B cell (primary cell): Measurements from ENCODE around the gene FGA. TPM values are rescaled to one million over a fixed set of nuclear protein-coding genes. Genes with fewer than 3 reads are reported as not detected.
"Not testable (repeated sequence)": the region's sequence is repeated elsewhere in the genome, so short reads cannot be mapped to it uniquely, and the experiment has no call there.

Source experiments
- ATAC-seq: fragments of 200-7000 bp; cut with Tn5 transposase; one replicate; pipeline ENCODE4 v1.10.0; 2021; ENCODE audit warnings: low read depth, mild to moderate bottlenecking, moderate number of reproducible peaks, moderate library complexity
- CTCF ChIA-PET: fragments of 350-600 bp; sonication (Branson Sonifier 250); formaldehyde crosslinking; loops from one replicate; lab custom pipeline; 2021; ENCODE audit warnings: antibody characterized with exemption, inconsistent platforms; lab: Charles Lee
- POLR2A ChIA-PET: fragments of 350-600 bp; sonication (Branson Sonifier 250); formaldehyde crosslinking; loops from one replicate; lab custom pipeline; 2021; ENCODE audit warnings: antibody characterized with exemption; lab: Charles Lee
- DNase-seq: peaks from one replicate; pipeline ENCODE4 v3.0.0; 2013
- H2AFZ ChIP-seq: 2 replicates; pipeline ENCODE4 v1.6.1; 2012; ENCODE audit warnings: mild to moderate bottlenecking, low read depth, low read length; ENCODE audit not compliant: insufficient read depth, poor library complexity, severe bottlenecking
- H3K27ac ChIP-seq, 2 donors: 1 replicate in 1 of 2; 2 replicates in 1 of 2; pipeline ENCODE4 v1.5.1; 2012 to 2013; ENCODE audit warnings: low read length in 2 of 2, mild to moderate bottlenecking in 2 of 2, moderate library complexity in 1 of 2
- H3K27me3 ChIP-seq, 4 experiments: fragments of 200-600 bp in 1 of 4; sonication (generic) in 1 of 4; replicated peaks in 1 of 4; 1 replicate in 2 of 4; 2 replicates in 2 of 4; pipeline versions ENCODE4 v1.6.1 to v1.7.0; 2013 to 2016; ENCODE audit warnings: low read length in 3 of 4, mild to moderate bottlenecking in 2 of 4, mixed read lengths in 1 of 4, moderate library complexity in 1 of 4; ENCODE audit not compliant: insufficient read depth in 4 of 4, control insufficient read depth in 3 of 4; ENCODE audit errors: control extremely low read depth in 1 of 4
- H3K36me3 ChIP-seq, 2 experiments: replicated peaks in 1 of 2; 1 replicate in 1 of 2; 2 replicates in 1 of 2; pipeline versions ENCODE4 v1.6.1 to v1.7.1; 2013; ENCODE audit warnings: low read length in 1 of 2; ENCODE audit not compliant: insufficient read depth in 2 of 2, control insufficient read depth in 1 of 2; ENCODE audit errors: control extremely low read depth in 1 of 2, extremely low read depth in 1 of 2
- H3K4me1 ChIP-seq, 2 donors: fragments of 200-600 bp in 1 of 2; sonication (generic) in 1 of 2; 1 replicate in 1 of 2; 2 replicates in 1 of 2; pipeline versions ENCODE4 v1.5.1 to v1.6.1; 2013 to 2017; ENCODE audit warnings: low read length in 2 of 2; ENCODE audit not compliant: control insufficient read depth in 2 of 2, insufficient read depth in 2 of 2
- H3K4me2 ChIP-seq: replicated peaks from 2 replicates; pipeline ENCODE3; 2012; ENCODE audit warnings: mild to moderate bottlenecking, low read depth, low read length; ENCODE audit not compliant: poor library complexity, severe bottlenecking
- H3K4me3 ChIP-seq, 5 experiments: fragments of 200-600 bp in 1 of 5; sonication (generic) in 1 of 5; 1 replicate in 3 of 5; 2 replicates in 2 of 5; pipeline versions ENCODE4 v1.5.1 to v1.7.0; 2011 to 2016; ENCODE audit warnings: low read length in 4 of 5, mild to moderate bottlenecking in 4 of 5, low read depth in 2 of 5, control low read depth in 1 of 5, moderate library complexity in 1 of 5; ENCODE audit not compliant: insufficient read depth in 1 of 5; ENCODE audit errors: control extremely low read depth in 1 of 5, extremely low read depth in 1 of 5
- H3K79me2 ChIP-seq: fragments of 200-600 bp; sonication (generic); one replicate; pipeline ENCODE4 v1.6.0; 2016; ENCODE audit warnings: low read length; ENCODE audit not compliant: control insufficient read depth, insufficient read depth
- H3K9ac ChIP-seq: fragments of 200-600 bp; sonication (generic); 2 replicates; pipeline ENCODE4 v1.6.1; 2017; ENCODE audit warnings: mild to moderate bottlenecking, low read length, moderate library complexity
- H3K9me3 ChIP-seq, 3 donors: one replicate each; pipeline versions ENCODE4 v1.6.1 to v1.7.1; 2013; ENCODE audit warnings: low read length in 2 of 3; ENCODE audit not compliant: control insufficient read depth in 2 of 3, insufficient read depth in 1 of 3; ENCODE audit errors: control extremely low read depth in 1 of 3
- H4K20me1 ChIP-seq: 2 replicates; pipeline ENCODE4 v1.6.0; 2012; ENCODE audit warnings: mild to moderate bottlenecking, low read length; ENCODE audit not compliant: insufficient read depth, control insufficient read depth, poor library complexity, severe bottlenecking
- H3K27ac Mint-ChIP-seq: one replicate; pipeline ENCODE4 v1.8.0; 2021; ENCODE audit warnings: mixed read lengths
- H3K27me3 Mint-ChIP-seq: one replicate; pipeline ENCODE4 v1.8.0; 2021; ENCODE audit warnings: mixed read lengths
- H3K4me1 Mint-ChIP-seq: one replicate; pipeline ENCODE4 v1.8.0; 2021; ENCODE audit warnings: mixed read lengths
- H3K4me3 Mint-ChIP-seq: one replicate; pipeline ENCODE4 v1.8.0; 2021; ENCODE audit warnings: mixed read lengths
- H3K9me3 Mint-ChIP-seq: one replicate; pipeline ENCODE4 v1.8.0; 2022; ENCODE audit warnings: mixed read lengths; ENCODE audit not compliant: insufficient read depth
- CTCF ChIP-seq: fragments of 200-600 bp; IDR thresholded peaks from one replicate; pipeline ENCODE4 v1.8.0; 2022; ENCODE audit warnings: antibody characterized with exemption, mild to moderate bottlenecking
- EZH2 ChIP-seq: IDR thresholded peaks from 2 replicates; pipeline ENCODE4 v1.6.1; 2012; ENCODE audit warnings: borderline replicate concordance, low read depth, mild to moderate bottlenecking, moderate library complexity, low read length; ENCODE audit not compliant: insufficient read depth, poor library complexity, severe bottlenecking
- WGBS: methylation state at CpG from one replicate; pipeline ENCODE4 v1.1.5; 2013; ENCODE audit warnings: missing lambda C conversion rate; ENCODE audit not compliant: insufficient coverage; 5-methylcytosine and 5-hydroxymethylcytosine counted together
- intact Hi-C: fragments of 100-400 bp; cut with micrococcal nuclease; formaldehyde crosslinking; loops from one replicate; pipeline ENCODE4 v1.10.0; 2022
- polyA plus RNA-seq: library from polyadenylated mRNA; depleted of rRNA; stranded (reverse); fragments of >200 nt; gene quantifications from 2 replicates; pipeline ENCODE4 v1.2.3, GENCODE V29; 2012
- total RNA-seq, 2 donors: library from RNA; stranded (reverse); fragments of 120-200 nt in 1 of 2; gene quantifications; 1 replicate in 1 of 2; 2 replicates in 1 of 2; pipeline versions ENCODE4 v1.2.3 to v1.2.4, GENCODE V29; 2013 to 2022

Gene FGA
- total and polyA plus RNA-seq, 2 donors (not counting 1 experiment from before 2014, with no cell fraction given) = not detected

GRCh38 chr4:154595807-154596206 lies 5.3 kb upstream of the FGA start:
- Mint-ChIP-seq H3K9me3 (no peaks in the 10 kb centered on the region), H3K4me3 (no peak overlapping the region), H3K4me1 (no peaks in the 10 kb centered on the region), H3K27ac (no peak overlapping the region), H3K27me3 (peaks cover 8% of the 10 kb centered on the region)
- ATAC-seq (no peak), DNase-seq (no peak)
- Histone ChIP-seq H3K9me3 (no peaks in the 10 kb centered on the region), H3K4me1 (no peaks in the 10 kb centered on the region), H3K27ac (no peak overlapping the region), H2AFZ (no peak overlapping the region), H3K79me2 (no peaks in the 10 kb centered on the region), H3K9ac (no peak overlapping the region), H3K36me3 (no peaks in the 10 kb centered on the region), H3K4me3 (no peak overlapping the region), H3K27me3 (peaks cover 0 to 3% (median under 1%) of the 10 kb centered on the region in 4 experiments), H3K4me2 (no peak overlapping the region), H4K20me1 (no peaks in the 10 kb centered on the region)
- ChIA-PET CTCF (no interaction called here), POLR2A (no interaction called here)
- TF ChIP-seq EZH2 (no peak), CTCF (no peak)
- intact Hi-C loops = no loop called here

GRCh38 chr4:154594343-154594742 lies 3.8 kb upstream of the FGA start:
- H3K79me2 ChIP-seq, H3K27ac ChIP-seq, H3K4me1 Mint-ChIP-seq, intact Hi-C loops, H3K4me3 Mint-ChIP-seq, H2AFZ ChIP-seq, H3K4me2 ChIP-seq, POLR2A ChIA-PET, H3K27ac Mint-ChIP-seq, H3K9me3 ChIP-seq, ATAC-seq, H3K27me3 ChIP-seq, CTCF ChIA-PET, H3K9me3 Mint-ChIP-seq, H3K36me3 ChIP-seq, H3K4me1 ChIP-seq, H4K20me1 ChIP-seq, DNase-seq, H3K9ac ChIP-seq, H3K4me3 ChIP-seq: not testable (repeated sequence)
- 80% methylated on average over 1 of the region's 3 CpGs for WGBS
- peaks cover 17% of the 10 kb centered on the region for H3K27me3 Mint-ChIP-seq
